Measurements from ENCODE around the gene GLI1. TPM values are rescaled to one million over a fixed set of nuclear protein-coding genes. Genes with fewer than 3 reads are reported as not detected.

The GLI1 gene
- total RNA-seq, 2 experiments from 2014 or later, result 4.6 to 6.5 TPM

- no peak for DNase-seq (ENCODE audit: low spot score)
- intact Hi-C loops (cut with micrococcal nuclease; ENCODE audit: unreplicated experiment), result no loop called here
- ChIA-PET POLR2A (interaction anchor here (0.6 to 0.9 kb wide), 3 partner anchors 9 to 1708 kb away, joined by 3 read pairs; partner anchors contain the start of gene INHBE), CTCF (ENCODE audit: unreplicated experiment) (no interaction called here)
- no peaks in the 10 kb centered on the region for H3K79me2 ChIP-seq (ENCODE audit: insufficient read depth, low read depth, low read length)
- no peak overlapping the region for H3K4me3 ChIP-seq (ENCODE audit: low read depth, low read length, poor library complexity, severe bottlenecking)
- H3K4me1 ChIP-seq (ENCODE audit: insufficient read depth, low read length, poor library complexity, severe bottlenecking), result no peaks in the 10 kb centered on the region
- H3K27ac ChIP-seq (ENCODE audit: low read depth, low read length, poor library complexity, severe bottlenecking), result no peak overlapping the region
- H3K9me2 ChIP-seq (ENCODE audit: insufficient read depth, low read length), result no peaks in the 10 kb centered on the region
- H3K9me3 ChIP-seq (ENCODE audit: low read length), result no peaks in the 10 kb centered on the region
- no peak overlapping the region for H2AFZ ChIP-seq (ENCODE audit: low read length)
- H4K20me1 ChIP-seq (ENCODE audit: insufficient read depth, low read length), result no peaks in the 10 kb centered on the region
- no peaks in the 10 kb centered on the region for H3K36me3 ChIP-seq (ENCODE audit: insufficient read depth, low read length)
- no peak overlapping the region for H3K4me2 ChIP-seq (ENCODE audit: low read length)
- TF ChIP-seq CTCF (conservative IDR thresholded peaks at IDR 0.05; ENCODE audit: low read length) (no peak), EZH2phosphoT487 (IDR thresholded peaks at IDR 0.05; ENCODE audit: borderline replicate concordance, low read depth, low read length) (no peak)
- no TSS peak for BruUV-seq (replicated peaks)
Measured at GRCh38 chr12:57446292-57446960, 13.2 kb upstream of the GLI1 start.

GRCh38 chr12:57448669-57449068, 10.9 kb upstream of the GLI1 start:
- Histone ChIP-seq H2AFZ (ENCODE audit: low read length) (no peak overlapping the region), H3K9me3 (ENCODE audit: low read length) (no peaks in the 10 kb centered on the region), H3K79me2 (ENCODE audit: insufficient read depth, low read depth, low read length) (no peaks in the 10 kb centered on the region), H3K36me3 (ENCODE audit: insufficient read depth, low read length) (no peaks in the 10 kb centered on the region), H3K9me2 (ENCODE audit: insufficient read depth, low read length) (no peaks in the 10 kb centered on the region), H3K4me1 (ENCODE audit: insufficient read depth, low read length, poor library complexity, severe bottlenecking) (peaks cover 11% of the 10 kb centered on the region), H3K4me2 (ENCODE audit: low read length) (no peak overlapping the region), H4K20me1 (ENCODE audit: insufficient read depth, low read length) (no peaks in the 10 kb centered on the region), H3K27ac (ENCODE audit: low read depth, low read length, poor library complexity, severe bottlenecking) (no peak overlapping the region), H3K4me3 (ENCODE audit: low read depth, low read length, poor library complexity, severe bottlenecking) (no peak overlapping the region)
- ChIA-PET CTCF (ENCODE audit: unreplicated experiment) (no interaction called here), POLR2A (interaction anchor here (0.6 to 0.9 kb wide), 3 partner anchors 22 to 50 kb away, joined by 3 read pairs; no protein-coding TSS in a partner anchor)
- no TSS peak for BruUV-seq (replicated peaks)
- intact Hi-C loops (cut with micrococcal nuclease; ENCODE audit: unreplicated experiment), result no loop called here
- TF ChIP-seq EZH2phosphoT487 (IDR thresholded peaks at IDR 0.05; ENCODE audit: borderline replicate concordance, low read depth, low read length), result no peak
- no peak for TF ChIP-seq CTCF (conservative IDR thresholded peaks at IDR 0.05; ENCODE audit: low read length)
- no peak for DNase-seq (ENCODE audit: low spot score)

DNA sequence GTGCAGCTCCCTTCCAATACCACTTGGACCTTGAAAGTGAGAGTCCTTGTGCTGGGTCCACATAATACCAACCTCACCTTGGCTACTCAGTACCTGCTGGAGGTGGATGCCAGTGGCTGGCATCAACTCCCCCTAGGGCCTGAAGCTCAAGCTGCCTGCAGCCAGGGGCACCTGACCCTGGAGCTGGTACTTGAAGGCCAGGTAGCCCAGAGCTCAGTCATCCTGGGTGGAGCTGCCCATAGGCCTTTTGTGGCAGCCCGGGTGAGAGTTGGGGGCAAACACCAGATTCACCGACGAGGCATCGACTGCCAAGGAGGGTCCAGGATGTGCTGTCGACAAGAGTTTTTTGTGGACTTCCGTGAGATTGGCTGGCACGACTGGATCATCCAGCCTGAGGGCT, 10.2 kb upstream of the GLI1 start:
- peaks cover 12% of the 10 kb centered on the region for H3K4me1 ChIP-seq (ENCODE audit: insufficient read depth, low read length, poor library complexity, severe bottlenecking)
- no TSS peak for BruUV-seq (replicated peaks)
- H4K20me1 ChIP-seq (ENCODE audit: insufficient read depth, low read length), result no peaks in the 10 kb centered on the region
- no peak for DNase-seq (ENCODE audit: low spot score)
- intact Hi-C loops (cut with micrococcal nuclease; ENCODE audit: unreplicated experiment), result no loop called here
- ChIA-PET CTCF (ENCODE audit: unreplicated experiment) (no interaction called here), POLR2A (interaction anchor here (0.5 kb wide), 1 partner anchor 137 kb away, joined by 3 read pairs; no protein-coding TSS in a partner anchor)
- H3K27ac ChIP-seq (ENCODE audit: low read depth, low read length, poor library complexity, severe bottlenecking), result no peak overlapping the region
- TF ChIP-seq CTCF (conservative IDR thresholded peaks at IDR 0.05; ENCODE audit: low read length) (no peak), EZH2phosphoT487 (IDR thresholded peaks at IDR 0.05; ENCODE audit: borderline replicate concordance, low read depth, low read length) (no peak)
- no peaks in the 10 kb centered on the region for H3K36me3 ChIP-seq (ENCODE audit: insufficient read depth, low read length)
- no peak overlapping the region for H2AFZ ChIP-seq (ENCODE audit: low read length)
- H3K9me2 ChIP-seq (ENCODE audit: insufficient read depth, low read length), result no peaks in the 10 kb centered on the region
- no peak overlapping the region for H3K4me2 ChIP-seq (ENCODE audit: low read length)
- H3K79me2 ChIP-seq (ENCODE audit: insufficient read depth, low read depth, low read length), result no peaks in the 10 kb centered on the region
- H3K4me3 ChIP-seq (ENCODE audit: low read depth, low read length, poor library complexity, severe bottlenecking), result no peak overlapping the region
- H3K9me3 ChIP-seq (ENCODE audit: low read length), result no peaks in the 10 kb centered on the region
